ENCODE measurements around the gene BFSP1. TPM values are rescaled to one million over a fixed set of nuclear protein-coding genes. Genes with fewer than 3 reads are reported as not detected.

The BFSP1 gene
- total and polyA plus RNA-seq, 2 donors (not counting 3 experiments of a cell fraction or from before 2014, with no cell fraction given): 3.1 to 5.2 TPM

GRCh38 chr20:17504898-17505635, 26.1 kb downstream of the BFSP1 start:
- FAIRE-seq: peak; percentile 95
- peak; percentile 72 for DNase-seq (ENCODE audit: low read depth, low spot score)
- dilution Hi-C loops (cut with MboI; ENCODE audit: extremely low pct_ligation_motif_present, low sequenced_read_pairs): no loop called here
- Histone ChIP-seq H3K4me3 (replicated peaks in 1 of 3; ENCODE audit: insufficient read depth in 1 of 3, low read depth in 1 of 3, low read length in 3 of 3) (peak overlapping the region; percentile 31 to 74 (median 58)), H3K79me2 (ENCODE audit: control insufficient read depth, insufficient read depth, low read length) (no peaks in the 10 kb centered on the region), H3K9me3 (replicated peaks; ENCODE audit: control insufficient read depth, insufficient read depth, low read length) (no peaks in the 10 kb centered on the region), H3K4me2 (ENCODE audit: insufficient read depth, low read length) (peak overlapping the region; percentile 95), H3K36me3 (ENCODE audit: control insufficient read depth in 2 of 2, extremely low read depth in 1 of 2, insufficient read depth in 2 of 2, low read length in 2 of 2) (no peaks in the 10 kb centered on the region), H3K9me1 (replicated peaks; ENCODE audit: control insufficient read depth, extremely low read depth, insufficient read depth, low read length) (no peaks in the 10 kb centered on the region), H3K27me3 (ENCODE audit: control insufficient read depth in 2 of 2, insufficient read depth in 2 of 2, low read length in 2 of 2) (no peaks in the 10 kb centered on the region), H3K9ac (replicated peaks; ENCODE audit: extremely low read depth, insufficient read depth, low read length) (peak overlapping the region; percentile 42), H4K20me1 (replicated peaks; ENCODE audit: control insufficient read depth, extremely low read depth, insufficient read depth, low read length) (no peaks in the 10 kb centered on the region), H3K27ac (ENCODE audit: insufficient read depth, low read depth, low read length) (peak overlapping the region; percentile 9), H2AFZ (ENCODE audit: low read depth, low read length) (peak overlapping the region; percentile 80), H3K4me1 (ENCODE audit: control insufficient read depth, extremely low read depth, insufficient read depth, low read length) (peaks cover 13% of the 10 kb centered on the region)
- BruUV-seq (replicated peaks): no TSS peak
- ChIA-PET POLR2A (no interaction called here), CTCF (interaction anchor here (0.7 to 3.6 kb wide), 35 partner anchors 8 to 701 kb away, joined by 3 to 58 read pairs (median 5); partner anchors contain the start of genes BFSP1 and RRBP1)
- intact Hi-C loops (cut with micrococcal nuclease): loop anchor here (1.0 to 5.0 kb wide), 10 partner anchors 26 to 772 kb away; partner anchors contain the start of genes BFSP1, DSTN and RRBP1
- TF ChIP-seq POLR2A (IDR thresholded peaks at IDR 0.05; ENCODE audit: low read depth, low read length) (peak; percentile 61), MAX (IDR thresholded peaks at IDR 0.05; ENCODE audit: insufficient read depth, insufficient read length) (peak; percentile 46), POLR2AphosphoS5 (IDR thresholded peaks at IDR 0.05; ENCODE audit: insufficient read depth, low read depth, low read length) (peak; percentile 49), JUN (IDR thresholded peaks at IDR 0.05; ENCODE audit: borderline replicate concordance, insufficient read depth, insufficient read length, low read depth) (no peak), MYC (IDR thresholded peaks at IDR 0.05; ENCODE audit: low read depth, low read length) (no peak), EZH2 (IDR thresholded peaks at IDR 0.05; ENCODE audit: borderline replicate concordance, low read depth, low read length, severe bottlenecking) (no peak), CTCF (IDR thresholded peaks at IDR 0.05; ENCODE audit: extremely low read depth in 1 of 2, insufficient read depth in 1 of 2, low read depth in 1 of 2, low read length in 2 of 2) (peak; percentile 39 to 41), GATA2 (IDR thresholded peaks at IDR 0.05; ENCODE audit: insufficient read depth, insufficient read length, low read depth, low read length) (no peak)

All from endothelial cell of umbilical vein (primary cell).